ENCODE results near the gene KLRK1. TPM values are rescaled to one million over a fixed set of nuclear protein-coding genes. Genes with fewer than 3 reads are reported as not detected.
A peak's percentile ranks its signal among the peaks of the same experiment; 100 is the strongest.
"Not testable (repeated sequence)": the region's sequence is repeated elsewhere in the genome, so short reads cannot be mapped to it uniquely, and the experiment has no call there.

KLRK1 gene
- total and polyA plus RNA-seq, 4 donors = 0.98 to 4.0 (median 1.4) TPM

DNA sequence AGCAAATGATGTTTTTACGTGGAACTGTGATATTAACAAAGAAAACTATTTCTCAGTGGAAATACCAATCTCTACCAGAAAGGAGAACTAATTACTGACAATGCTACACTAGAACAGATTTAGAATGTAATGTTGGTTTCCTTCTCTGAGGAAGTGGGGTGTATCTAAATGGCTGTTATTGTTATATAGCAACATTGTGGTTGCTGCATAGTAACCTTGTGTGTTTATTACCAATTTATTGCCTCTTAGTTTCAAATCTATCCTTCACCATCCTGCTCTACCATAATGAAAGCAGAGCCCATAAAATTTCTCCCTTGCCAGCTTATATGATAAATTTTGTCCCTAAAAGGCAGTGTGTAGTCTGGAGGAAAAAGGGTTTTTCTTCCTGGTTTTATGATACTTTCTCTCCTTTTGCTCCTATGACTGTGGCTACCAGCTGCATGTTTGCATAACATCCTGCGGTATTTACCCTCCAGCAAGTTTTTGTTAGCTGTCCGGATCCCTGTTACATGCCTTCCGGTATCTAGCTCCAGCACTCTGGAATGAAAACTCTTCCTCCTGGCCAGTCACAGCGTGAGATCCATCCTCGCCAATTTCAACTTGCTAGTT is 5.7 kb upstream of the KLRK1 start:
- 23% methylated on average over 6 of the region's 6 CpGs for WGBS
- Histone ChIP-seq H3K9me3 (ENCODE audit: control insufficient read depth in 4 of 4, low read length in 3 of 4) (no peaks in the 10 kb centered on the region), H3K9ac (ENCODE audit: low read depth in 1 of 2, low read length in 2 of 2) (no peak overlapping the region), H3K4me3 (ENCODE audit: low read depth in 1 of 3, low read length in 3 of 3) (no peak overlapping the region), H3K36me3 (ENCODE audit: control insufficient read depth in 4 of 4, insufficient read depth in 3 of 4, low read depth in 1 of 4, low read length in 3 of 4) (no peaks in the 10 kb centered on the region), H3K4me1 (ENCODE audit: control insufficient read depth in 4 of 4, insufficient read depth in 4 of 4, low read length in 3 of 4) (no peaks in the 10 kb centered on the region), H3K27ac (ENCODE audit: low read depth in 1 of 2, low read length in 2 of 2) (no peak overlapping the region), H3K27me3 (ENCODE audit: control insufficient read depth in 4 of 4, insufficient read depth in 4 of 4, low read length in 3 of 4) (peaks cover 0 to 7% (median 0%) of the 10 kb centered on the region in 4 donors)
- peak; percentile 22 for TF ChIP-seq YY1 (IDR thresholded peaks at IDR 0.05)
- no peak for TF ChIP-seq HNF4G (IDR thresholded peaks at IDR 0.05)
- peak; percentile 33 for TF ChIP-seq SP1 (IDR thresholded peaks at IDR 0.05)
- TF ChIP-seq FOXA2 (IDR thresholded peaks at IDR 0.05) = peak; percentile 37
- peak; percentile 17 to 52 for TF ChIP-seq GABPA (IDR thresholded peaks at IDR 0.05 in 1 of 2, conservative IDR thresholded peaks at IDR 0.05 in 1 of 2)
- TF ChIP-seq, protein P1, sequence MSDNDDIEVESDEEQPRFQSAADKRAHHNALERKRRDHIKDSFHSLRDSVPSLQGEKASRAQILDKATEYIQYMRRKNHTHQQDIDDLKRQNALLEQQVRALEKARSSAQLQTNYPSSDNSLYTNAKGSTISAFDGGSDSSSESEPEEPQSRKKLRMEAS (IDR thresholded peaks at IDR 0.05) = no peak
- TF ChIP-seq, protein P2, sequence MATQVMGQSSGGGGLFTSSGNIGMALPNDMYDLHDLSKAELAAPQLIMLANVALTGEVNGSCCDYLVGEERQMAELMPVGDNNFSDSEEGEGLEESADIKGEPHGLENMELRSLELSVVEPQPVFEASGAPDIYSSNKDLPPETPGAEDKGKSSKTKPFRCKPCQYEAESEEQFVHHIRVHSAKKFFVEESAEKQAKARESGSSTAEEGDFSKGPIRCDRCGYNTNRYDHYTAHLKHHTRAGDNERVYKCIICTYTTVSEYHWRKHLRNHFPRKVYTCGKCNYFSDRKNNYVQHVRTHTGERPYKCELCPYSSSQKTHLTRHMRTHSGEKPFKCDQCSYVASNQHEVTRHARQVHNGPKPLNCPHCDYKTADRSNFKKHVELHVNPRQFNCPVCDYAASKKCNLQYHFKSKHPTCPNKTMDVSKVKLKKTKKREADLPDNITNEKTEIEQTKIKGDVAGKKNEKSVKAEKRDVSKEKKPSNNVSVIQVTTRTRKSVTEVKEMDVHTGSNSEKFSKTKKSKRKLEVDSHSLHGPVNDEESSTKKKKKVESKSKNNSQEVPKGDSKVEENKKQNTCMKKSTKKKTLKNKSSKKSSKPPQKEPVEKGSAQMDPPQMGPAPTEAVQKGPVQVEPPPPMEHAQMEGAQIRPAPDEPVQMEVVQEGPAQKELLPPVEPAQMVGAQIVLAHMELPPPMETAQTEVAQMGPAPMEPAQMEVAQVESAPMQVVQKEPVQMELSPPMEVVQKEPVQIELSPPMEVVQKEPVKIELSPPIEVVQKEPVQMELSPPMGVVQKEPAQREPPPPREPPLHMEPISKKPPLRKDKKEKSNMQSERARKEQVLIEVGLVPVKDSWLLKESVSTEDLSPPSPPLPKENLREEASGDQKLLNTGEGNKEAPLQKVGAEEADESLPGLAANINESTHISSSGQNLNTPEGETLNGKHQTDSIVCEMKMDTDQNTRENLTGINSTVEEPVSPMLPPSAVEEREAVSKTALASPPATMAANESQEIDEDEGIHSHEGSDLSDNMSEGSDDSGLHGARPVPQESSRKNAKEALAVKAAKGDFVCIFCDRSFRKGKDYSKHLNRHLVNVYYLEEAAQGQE (IDR thresholded peaks at IDR 0.05) = peak; percentile 14
- TF ChIP-seq NR2F2 (IDR thresholded peaks at IDR 0.05) = no peak
- no peak for TF ChIP-seq JUND (IDR thresholded peaks at IDR 0.05)
- DNase-seq (ENCODE audit: low spot score) = no peak

DNA sequence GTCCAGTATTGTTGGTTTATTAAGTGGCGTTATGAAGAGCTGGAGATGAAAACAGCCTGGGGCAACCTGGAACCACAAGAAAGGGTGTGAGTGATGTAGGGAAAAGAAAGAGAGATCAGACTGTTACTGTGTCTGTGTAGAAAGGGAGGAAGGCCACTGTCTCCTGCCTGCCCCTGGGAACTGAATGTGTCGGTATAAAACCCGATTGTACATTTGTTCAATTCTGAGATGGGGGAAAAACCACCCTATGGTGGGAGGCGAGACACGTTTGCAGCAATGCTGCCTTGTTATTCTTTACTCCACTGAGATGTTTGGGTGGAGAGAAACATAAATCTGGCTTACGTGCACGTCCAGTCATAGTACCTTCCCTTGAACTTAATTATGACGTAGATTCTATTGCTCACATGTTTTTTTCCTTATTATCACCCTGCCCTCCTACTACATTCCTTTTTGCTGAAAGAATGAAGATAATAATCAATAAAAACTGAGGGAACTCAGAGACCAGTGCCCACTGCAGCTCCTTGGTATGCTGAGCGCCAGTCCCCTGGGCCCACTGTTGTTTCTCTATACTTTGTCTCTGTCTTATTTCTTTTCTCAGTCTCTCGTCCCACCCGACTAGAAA is 4.8 kb upstream of the KLRK1 start:
- not testable (repeated sequence) for H3K27me3 ChIP-seq (ENCODE audit: control insufficient read depth in 4 of 4, insufficient read depth in 4 of 4, low read length in 3 of 4); H3K36me3 ChIP-seq (ENCODE audit: control insufficient read depth in 4 of 4, insufficient read depth in 3 of 4, low read depth in 1 of 4, low read length in 3 of 4); H3K4me1 ChIP-seq (ENCODE audit: control insufficient read depth in 4 of 4, insufficient read depth in 4 of 4, low read length in 3 of 4); H3K9me3 ChIP-seq (ENCODE audit: control insufficient read depth in 4 of 4, low read length in 3 of 4); H3K27ac ChIP-seq (ENCODE audit: low read depth in 1 of 2, low read length in 2 of 2); H3K9ac ChIP-seq (ENCODE audit: low read depth in 1 of 2, low read length in 2 of 2); H3K4me3 ChIP-seq (ENCODE audit: low read depth in 1 of 3, low read length in 3 of 3); DNase-seq (ENCODE audit: low spot score)
- 86% methylated on average over 11 of the region's 11 CpGs for WGBS

DNA sequence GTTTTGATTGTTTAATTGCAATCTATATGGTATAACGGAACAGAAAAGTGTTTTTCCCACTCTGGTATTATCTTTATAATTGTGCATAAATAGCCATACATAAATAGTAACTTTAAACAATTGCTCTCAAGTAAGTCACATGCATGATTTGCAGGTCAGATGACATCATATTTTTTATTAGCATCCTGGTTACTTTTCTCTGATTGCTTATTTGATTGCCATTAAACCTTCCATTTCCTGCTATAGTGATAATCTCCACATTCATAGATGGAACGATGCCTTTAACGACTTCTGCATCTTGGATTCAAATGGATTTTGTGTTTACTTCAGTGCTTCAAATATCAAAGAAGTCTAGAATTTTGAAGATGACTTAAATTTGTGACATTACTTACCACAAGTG is 3.5 kb upstream of the KLRK1 start:
- Histone ChIP-seq H3K27ac (ENCODE audit: low read depth in 1 of 2, low read length in 2 of 2) (no peak overlapping the region), H3K4me3 (ENCODE audit: low read depth in 1 of 3, low read length in 3 of 3) (no peak overlapping the region), H3K9me3 (ENCODE audit: control insufficient read depth in 4 of 4, low read length in 3 of 4) (no peaks in the 10 kb centered on the region), H3K9ac (ENCODE audit: low read depth in 1 of 2, low read length in 2 of 2) (no peak overlapping the region), H3K36me3 (ENCODE audit: control insufficient read depth in 4 of 4, insufficient read depth in 3 of 4, low read depth in 1 of 4, low read length in 3 of 4) (no peaks in the 10 kb centered on the region), H3K27me3 (ENCODE audit: control insufficient read depth in 4 of 4, insufficient read depth in 4 of 4, low read length in 3 of 4) (peaks cover 0 to 7% (median 0%) of the 10 kb centered on the region in 4 donors), H3K4me1 (ENCODE audit: control insufficient read depth in 4 of 4, insufficient read depth in 4 of 4, low read length in 3 of 4) (no peaks in the 10 kb centered on the region)
- TF ChIP-seq, protein P3, sequence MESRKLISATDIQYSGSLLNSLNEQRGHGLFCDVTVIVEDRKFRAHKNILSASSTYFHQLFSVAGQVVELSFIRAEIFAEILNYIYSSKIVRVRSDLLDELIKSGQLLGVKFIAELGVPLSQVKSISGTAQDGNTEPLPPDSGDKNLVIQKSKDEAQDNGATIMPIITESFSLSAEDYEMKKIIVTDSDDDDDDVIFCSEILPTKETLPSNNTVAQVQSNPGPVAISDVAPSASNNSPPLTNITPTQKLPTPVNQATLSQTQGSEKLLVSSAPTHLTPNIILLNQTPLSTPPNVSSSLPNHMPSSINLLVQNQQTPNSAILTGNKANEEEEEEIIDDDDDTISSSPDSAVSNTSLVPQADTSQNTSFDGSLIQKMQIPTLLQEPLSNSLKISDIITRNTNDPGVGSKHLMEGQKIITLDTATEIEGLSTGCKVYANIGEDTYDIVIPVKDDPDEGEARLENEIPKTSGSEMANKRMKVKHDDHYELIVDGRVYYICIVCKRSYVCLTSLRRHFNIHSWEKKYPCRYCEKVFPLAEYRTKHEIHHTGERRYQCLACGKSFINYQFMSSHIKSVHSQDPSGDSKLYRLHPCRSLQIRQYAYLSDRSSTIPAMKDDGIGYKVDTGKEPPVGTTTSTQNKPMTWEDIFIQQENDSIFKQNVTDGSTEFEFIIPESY (IDR thresholded peaks at IDR 0.05) = no peak
- TF ChIP-seq, protein P4, sequence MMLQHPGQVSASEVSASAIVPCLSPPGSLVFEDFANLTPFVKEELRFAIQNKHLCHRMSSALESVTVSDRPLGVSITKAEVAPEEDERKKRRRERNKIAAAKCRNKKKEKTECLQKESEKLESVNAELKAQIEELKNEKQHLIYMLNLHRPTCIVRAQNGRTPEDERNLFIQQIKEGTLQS (IDR thresholded peaks at IDR 0.05) = no peak
- TF ChIP-seq FOXA2 (IDR thresholded peaks at IDR 0.05) (no peak), SP1 (IDR thresholded peaks at IDR 0.05) (no peak), YY1 (IDR thresholded peaks at IDR 0.05) (no peak), TAF1 (conservative IDR thresholded peaks at IDR 0.05) (no peak), JUND (IDR thresholded peaks at IDR 0.05) (no peak), EGR1 (IDR thresholded peaks at IDR 0.05; ENCODE audit: low read depth in 2 of 2) (no peak), HNF4G (IDR thresholded peaks at IDR 0.05) (no peak), NR2F2 (IDR thresholded peaks at IDR 0.05) (no peak), FOXA1 (IDR thresholded peaks at IDR 0.05) (no peak), RAD21 (IDR thresholded peaks at IDR 0.05) (no peak), GABPA (IDR thresholded peaks at IDR 0.05 in 1 of 2, conservative IDR thresholded peaks at IDR 0.05 in 1 of 2) (no peak), HNF4A (conservative IDR thresholded peaks at IDR 0.05) (no peak), RXRA (IDR thresholded peaks at IDR 0.05) (no peak)
- TF ChIP-seq, protein P2 (IDR thresholded peaks at IDR 0.05) = no peak
- TF ChIP-seq, protein P1 (IDR thresholded peaks at IDR 0.05) = no peak
- DNase-seq (ENCODE audit: low spot score) = no peak
- WGBS = 55% methylated on average over 3 of the region's 3 CpGs
